DOHH2 (cell line): Measurements from ENCODE around the gene ACTN3.

Experiments
- H3F3A ChIP-seq: fragments of 200-600 bp; sonication (generic), shearing (Covaris generic); 2 replicates; pipeline ENCODE4 v1.6.0; 2016; ENCODE audit warnings: antibody characterized with exemption, mild to moderate bottlenecking; ENCODE audit not compliant: control insufficient read depth, insufficient read depth
- H3K27ac ChIP-seq: fragments of 200-600 bp; sonication (generic); 2 replicates; pipeline ENCODE4 v1.5.1; 2014; ENCODE audit warnings: low read depth, mild to moderate bottlenecking, low read length, moderate library complexity
- H3K27me3 ChIP-seq: fragments of 200-600 bp; sonication (generic); 2 replicates; pipeline ENCODE4 v1.6.1; 2014; ENCODE audit warnings: mild to moderate bottlenecking, low read length, mixed read lengths; ENCODE audit not compliant: control insufficient read depth
- H3K36me3 ChIP-seq: fragments of 200-600 bp; sonication (generic); 2 replicates; pipeline ENCODE4 v1.6.1; 2014; ENCODE audit warnings: mild to moderate bottlenecking, low read length, moderate library complexity, mixed read lengths; ENCODE audit not compliant: control insufficient read depth
- H3K4me1 ChIP-seq: fragments of 200-600 bp; sonication (generic); 2 replicates; pipeline ENCODE4 v1.6.1; 2014; ENCODE audit warnings: mild to moderate bottlenecking, low read length, mixed read lengths; ENCODE audit not compliant: control insufficient read depth
- H3K4me2 ChIP-seq: fragments of 200-600 bp; sonication (generic); 2 replicates; pipeline ENCODE4 v1.6.0; 2014; ENCODE audit warnings: mild to moderate bottlenecking, low read length, moderate library complexity
- H3K4me3 ChIP-seq: fragments of 200-600 bp; sonication (generic); 2 replicates; pipeline ENCODE4 v1.5.1; 2014; ENCODE audit warnings: mild to moderate bottlenecking, low read length, mixed read lengths
- H3K79me2 ChIP-seq: fragments of 200-600 bp; sonication (generic); 2 replicates; pipeline ENCODE4 v1.6.1; 2014; ENCODE audit warnings: mild to moderate bottlenecking, low read length, mixed read lengths; ENCODE audit not compliant: control insufficient read depth
- H3K9me2 ChIP-seq: fragments of 200-600 bp; sonication (generic); replicated peaks from 2 replicates; pipeline ENCODE4 v1.6.1; 2014; ENCODE audit warnings: mild to moderate bottlenecking, low read length, mixed read lengths; ENCODE audit not compliant: control insufficient read depth
- H3K9me3 ChIP-seq: fragments of 200-600 bp; sonication (generic); 2 replicates; pipeline ENCODE4 v1.6.1; 2014; ENCODE audit warnings: antibody characterized with exemption, low read length, mixed read lengths; ENCODE audit not compliant: control insufficient read depth, insufficient read depth
- H4K20me1 ChIP-seq: fragments of 200-600 bp; sonication (generic); 2 replicates; pipeline ENCODE4 v1.6.0; 2014; ENCODE audit warnings: low read depth, mild to moderate bottlenecking, antibody characterized with exemption, low read length, moderate library complexity; ENCODE audit not compliant: control insufficient read depth, insufficient read depth
- CTCF ChIP-seq: fragments of 200-600 bp; sonication (generic); IDR thresholded peaks from one replicate; pipeline ENCODE4 v1.5.1; 2014; ENCODE audit warnings: antibody characterized with exemption, mild to moderate bottlenecking, low read depth, low read length; ENCODE audit not compliant: poor library complexity, severe bottlenecking
- EZH2phosphoT487 ChIP-seq: fragments of 200-600 bp; sonication (generic); IDR thresholded peaks from 2 replicates; pipeline ENCODE4 v1.6.1; 2017; ENCODE audit warnings: borderline replicate concordance, mild to moderate bottlenecking, antibody characterized with exemption, low read length, moderate library complexity, mixed read lengths

Gene ACTN3

GRCh38 chr11:66529069-66529468 lies 17.6 kb upstream of the ACTN3 start:
- no peaks in the 10 kb centered on the region for H3K9me3 ChIP-seq
- H3K9me2 ChIP-seq = no peaks in the 10 kb centered on the region
- no peaks in the 10 kb centered on the region for H3K27me3 ChIP-seq
- no peaks in the 10 kb centered on the region for H3K79me2 ChIP-seq
- H3K27ac ChIP-seq = no peak overlapping the region
- H3K4me3 ChIP-seq = no peak overlapping the region
- TF ChIP-seq EZH2phosphoT487 = no peak
- no peak for TF ChIP-seq CTCF
- H3K4me1 ChIP-seq = no peaks in the 10 kb centered on the region
- H3F3A ChIP-seq = no peaks in the 10 kb centered on the region
- no peak overlapping the region for H3K4me2 ChIP-seq
- no peaks in the 10 kb centered on the region for H4K20me1 ChIP-seq
- no peaks in the 10 kb centered on the region for H3K36me3 ChIP-seq

DNA sequence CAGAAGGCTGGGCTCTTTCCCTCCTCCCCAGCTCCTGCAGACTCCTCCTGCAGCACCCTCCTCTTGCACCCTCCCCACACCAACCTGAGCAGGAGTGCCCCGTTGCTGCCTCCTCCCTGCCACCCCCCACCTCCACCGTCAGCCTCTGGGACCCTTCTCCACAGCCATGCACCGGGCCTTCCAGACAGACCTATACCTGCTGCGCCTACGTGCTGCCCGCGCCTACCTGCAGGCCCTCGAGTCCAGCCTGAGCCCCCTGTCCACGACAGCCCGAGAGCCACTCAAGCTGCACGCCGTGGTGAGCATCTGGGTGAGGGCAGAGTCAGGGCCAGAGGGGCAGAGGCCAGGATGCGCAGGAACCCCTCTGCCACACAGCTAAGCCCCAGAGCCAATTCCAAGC lies 17.0 kb upstream of the ACTN3 start:
- H3K4me1 ChIP-seq = no peaks in the 10 kb centered on the region
- H3K4me3 ChIP-seq = no peak overlapping the region
- no peaks in the 10 kb centered on the region for H3K9me3 ChIP-seq
- no peaks in the 10 kb centered on the region for H4K20me1 ChIP-seq
- no peak for TF ChIP-seq EZH2phosphoT487
- TF ChIP-seq CTCF = no peak
- H3K79me2 ChIP-seq = no peaks in the 10 kb centered on the region
- no peaks in the 10 kb centered on the region for H3F3A ChIP-seq
- no peak overlapping the region for H3K27ac ChIP-seq
- no peak overlapping the region for H3K4me2 ChIP-seq
- H3K36me3 ChIP-seq = no peaks in the 10 kb centered on the region
- no peaks in the 10 kb centered on the region for H3K27me3 ChIP-seq
- no peaks in the 10 kb centered on the region for H3K9me2 ChIP-seq

GRCh38 chr11:66530927-66531709 lies 15.6 kb upstream of the ACTN3 start:
- H3K79me2 ChIP-seq = no peaks in the 10 kb centered on the region
- H3K9me3 ChIP-seq = no peaks in the 10 kb centered on the region
- no peaks in the 10 kb centered on the region for H3K27me3 ChIP-seq
- no peaks in the 10 kb centered on the region for H4K20me1 ChIP-seq
- TF ChIP-seq EZH2phosphoT487 (no peak), CTCF (no peak)
- no peaks in the 10 kb centered on the region for H3K9me2 ChIP-seq
- no peaks in the 10 kb centered on the region for H3F3A ChIP-seq
- no peak overlapping the region for H3K4me3 ChIP-seq
- no peaks in the 10 kb centered on the region for H3K36me3 ChIP-seq
- H3K4me1 ChIP-seq = no peaks in the 10 kb centered on the region
- no peak overlapping the region for H3K4me2 ChIP-seq
- no peak overlapping the region for H3K27ac ChIP-seq
